ENCODE data around the gene PID1. TPM values are rescaled to one million over a fixed set of nuclear protein-coding genes. Genes with fewer than 3 reads are reported as not detected.

PID1 gene
- total RNA-seq, 1 experiment from 2014 or later = 0.31 TPM

DNA sequence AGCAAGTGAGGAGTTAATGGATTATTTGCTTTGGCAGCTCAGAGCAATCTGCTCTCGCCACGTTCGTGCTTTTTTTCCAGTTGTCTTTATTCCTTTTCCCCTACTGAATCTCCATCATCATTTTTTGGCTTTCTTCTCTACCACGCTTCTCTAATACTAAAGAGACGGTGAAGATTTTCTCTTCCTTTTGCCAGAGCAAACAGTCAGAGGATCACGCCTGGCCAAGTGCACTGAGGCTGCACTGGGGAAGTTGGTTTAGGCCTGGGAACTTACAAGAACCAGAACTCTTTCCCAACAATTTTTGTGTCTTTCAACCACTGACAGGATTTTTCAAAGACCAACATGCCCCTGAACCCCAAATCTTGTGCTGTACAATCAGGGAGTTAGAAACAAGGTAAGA is 172.3 kb downstream of the PID1 start:
- H3K4me1 Mint-ChIP-seq (ENCODE audit: low read depth, unreplicated experiment) = no peaks in the 10 kb centered on the region
- DNase-seq = no peak
- no peak for TF ChIP-seq CTCF (IDR thresholded peaks at IDR 0.05; ENCODE audit: unreplicated experiment)
- H3K27ac Mint-ChIP-seq (ENCODE audit: unreplicated experiment) = no peak overlapping the region
- no peaks in the 10 kb centered on the region for H3K27me3 Mint-ChIP-seq (ENCODE audit: unreplicated experiment)
- no TSS peak for BruUV-seq (replicated peaks)
- CTCF ChIA-PET = no interaction called here
- H3K36me3 Mint-ChIP-seq (ENCODE audit: insufficient read depth, unreplicated experiment) = no peaks in the 10 kb centered on the region
- H3K4me3 Mint-ChIP-seq (ENCODE audit: low read depth, unreplicated experiment) = no peak overlapping the region
- intact Hi-C loops (cut with micrococcal nuclease; ENCODE audit: unreplicated experiment) = no loop called here
- peaks cover 8% of the 10 kb centered on the region for H3K9me3 Mint-ChIP-seq (ENCODE audit: low read depth, unreplicated experiment)

DNA sequence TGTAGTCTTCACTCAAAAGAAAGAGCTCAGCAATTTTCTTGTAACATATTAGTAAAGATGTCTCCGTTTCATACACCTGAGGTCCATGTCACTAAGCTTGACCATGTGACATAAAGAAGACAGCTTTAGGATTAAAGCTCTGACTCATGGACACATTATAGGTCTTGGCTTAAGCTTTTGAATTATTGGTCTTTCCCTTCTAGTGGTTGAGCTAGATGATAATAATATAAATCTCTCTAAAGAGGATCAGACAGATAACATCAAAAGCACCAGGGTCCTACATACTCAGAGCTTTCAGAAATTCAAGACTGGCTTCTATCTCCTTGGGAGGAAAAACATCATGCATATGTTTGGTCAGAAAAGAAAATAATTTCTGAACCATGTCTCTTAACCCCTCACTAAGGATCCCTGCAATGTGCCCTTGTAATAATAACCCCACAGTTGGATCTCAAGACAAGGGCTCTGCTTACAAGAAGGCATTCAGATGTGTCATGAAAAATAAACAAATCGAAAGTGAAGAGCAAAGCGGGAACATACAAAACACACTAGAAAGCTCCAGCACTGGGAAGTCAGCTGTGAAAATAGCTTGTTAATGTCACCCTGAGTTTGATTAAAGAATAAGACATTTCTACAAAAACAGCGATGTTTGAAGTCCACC is 174.5 kb downstream of the PID1 start:
- no TSS peak for BruUV-seq (replicated peaks)
- intact Hi-C loops (cut with micrococcal nuclease; ENCODE audit: unreplicated experiment) = no loop called here
- no peak for TF ChIP-seq CTCF (IDR thresholded peaks at IDR 0.05; ENCODE audit: unreplicated experiment)
- CTCF ChIA-PET = no interaction called here
- Mint-ChIP-seq H3K36me3 (ENCODE audit: insufficient read depth, unreplicated experiment) (no peaks in the 10 kb centered on the region), H3K27me3 (ENCODE audit: unreplicated experiment) (no peaks in the 10 kb centered on the region), H3K27ac (ENCODE audit: unreplicated experiment) (no peak overlapping the region), H3K4me3 (ENCODE audit: low read depth, unreplicated experiment) (no peak overlapping the region), H3K9me3 (ENCODE audit: low read depth, unreplicated experiment) (peaks cover 16% of the 10 kb centered on the region), H3K4me1 (ENCODE audit: low read depth, unreplicated experiment) (no peaks in the 10 kb centered on the region)
- DNase-seq = no peak

GRCh38 chr2:229095472-229095871 is 175.6 kb downstream of the PID1 start:
- Mint-ChIP-seq H3K4me3 (ENCODE audit: low read depth, unreplicated experiment) (no peak overlapping the region), H3K9me3 (ENCODE audit: low read depth, unreplicated experiment) (peaks cover 16% of the 10 kb centered on the region), H3K27me3 (ENCODE audit: unreplicated experiment) (no peaks in the 10 kb centered on the region), H3K36me3 (ENCODE audit: insufficient read depth, unreplicated experiment) (no peaks in the 10 kb centered on the region), H3K27ac (ENCODE audit: unreplicated experiment) (no peak overlapping the region), H3K4me1 (ENCODE audit: low read depth, unreplicated experiment) (no peaks in the 10 kb centered on the region)
- no peak for TF ChIP-seq CTCF (IDR thresholded peaks at IDR 0.05; ENCODE audit: unreplicated experiment)
- no TSS peak for BruUV-seq (replicated peaks)
- no peak for DNase-seq
- intact Hi-C loops (cut with micrococcal nuclease; ENCODE audit: unreplicated experiment) = no loop called here
- CTCF ChIA-PET = no interaction called here

GRCh38 chr2:229090225-229090624 is 180.9 kb downstream of the PID1 start:
- Mint-ChIP-seq H3K4me3 (ENCODE audit: low read depth, unreplicated experiment) (no peak overlapping the region), H3K36me3 (ENCODE audit: insufficient read depth, unreplicated experiment) (no peaks in the 10 kb centered on the region), H3K9me3 (ENCODE audit: low read depth, unreplicated experiment) (peaks cover 21% of the 10 kb centered on the region), H3K4me1 (ENCODE audit: low read depth, unreplicated experiment) (no peaks in the 10 kb centered on the region), H3K27me3 (ENCODE audit: unreplicated experiment) (no peaks in the 10 kb centered on the region), H3K27ac (ENCODE audit: unreplicated experiment) (no peak overlapping the region)
- intact Hi-C loops (cut with micrococcal nuclease; ENCODE audit: unreplicated experiment) = no loop called here
- no peak for DNase-seq
- CTCF ChIA-PET = no interaction called here
- BruUV-seq (replicated peaks) = no TSS peak
- no peak for TF ChIP-seq CTCF (IDR thresholded peaks at IDR 0.05; ENCODE audit: unreplicated experiment)

Measured in Calu3 (cell line).